Epidermal melanocyte (primary cell): Measurements from ENCODE around the gene WDFY4.

Source experiments
- DNase-seq: peaks from one replicate; pipeline ENCODE4 v3.0.0; 2011; ENCODE audit warnings: low spot score; ENCODE audit not compliant: insufficient read length

The WDFY4 gene

GRCh38 chr10:48814933-48815332 is 130.3 kb downstream of the WDFY4 start:
- DNase-seq = no peak

- DNase-seq = no peak
Observed at GRCh38 chr10:48817141-48817540, 132.5 kb downstream of the WDFY4 start.

GRCh38 chr10:48818081-48818480 is 133.4 kb downstream of the WDFY4 start:
- no peak for DNase-seq

- no peak for DNase-seq
Observed at GRCh38 chr10:48818861-48819520, 134.3 kb downstream of the WDFY4 start.

- no peak for DNase-seq
Observed at GRCh38 chr10:48819783-48820182, 135.1 kb downstream of the WDFY4 start.

- DNase-seq = no peak
Observed at GRCh38 chr10:48820231-48820630, 135.6 kb downstream of the WDFY4 start.

- no peak for DNase-seq
Observed at GRCh38 chr10:48820699-48821098, 136.0 kb downstream of the WDFY4 start.

- no peak for DNase-seq
Observed at GRCh38 chr10:48821111-48821510, 136.4 kb downstream of the WDFY4 start.

- no peak for DNase-seq
Observed at GRCh38 chr10:48821692-48822091, 137.0 kb downstream of the WDFY4 start.

- no peak for DNase-seq
Observed at GRCh38 chr10:48833674-48834073, 149.0 kb downstream of the WDFY4 start.

GRCh38 chr10:48834189-48834965 is 149.7 kb downstream of the WDFY4 start:
- DNase-seq = no peak

GRCh38 chr10:48835781-48836180 is 151.1 kb downstream of the WDFY4 start:
- DNase-seq = no peak

- DNase-seq = no peak
Observed at GRCh38 chr10:48836605-48837004, 151.9 kb downstream of the WDFY4 start.

GRCh38 chr10:48838834-48839233 is 154.2 kb downstream of the WDFY4 start:
- no peak for DNase-seq

GRCh38 chr10:48839809-48840679 is 155.4 kb downstream of the WDFY4 start:
- DNase-seq = no peak

GRCh38 chr10:48842231-48842630 is 157.6 kb downstream of the WDFY4 start:
- no peak for DNase-seq

GRCh38 chr10:48843198-48843597 is 158.5 kb downstream of the WDFY4 start:
- DNase-seq = no peak

GRCh38 chr10:48844616-48845015 is 159.9 kb downstream of the WDFY4 start:
- no peak for DNase-seq

- DNase-seq = no peak
Observed at GRCh38 chr10:48845512-48845911, 160.8 kb downstream of the WDFY4 start.

GRCh38 chr10:48847691-48848090 is 163.0 kb downstream of the WDFY4 start:
- DNase-seq = no peak

- DNase-seq = no peak
Observed at GRCh38 chr10:48856855-48857254, 172.2 kb downstream of the WDFY4 start.

- no peak for DNase-seq
Observed at GRCh38 chr10:48872234-48872633, 187.6 kb downstream of the WDFY4 start.
